SK-N-MC (cell line): ENCODE measurements around the gene RUFY4.

Experiments used
- EZH2 ChIP-seq: fragments of 200-600 bp; sonication (generic); IDR thresholded peaks from one replicate; pipeline ENCODE4 v1.6.1; 2017; ENCODE audit warnings: antibody characterized with exemption
- POLR2AphosphoS5 ChIP-seq: IDR thresholded peaks from 2 replicates; pipeline ENCODE4 v1.6.1; 2012; ENCODE audit warnings: mild to moderate bottlenecking, low read depth, low read length, borderline replicate concordance

DNA sequence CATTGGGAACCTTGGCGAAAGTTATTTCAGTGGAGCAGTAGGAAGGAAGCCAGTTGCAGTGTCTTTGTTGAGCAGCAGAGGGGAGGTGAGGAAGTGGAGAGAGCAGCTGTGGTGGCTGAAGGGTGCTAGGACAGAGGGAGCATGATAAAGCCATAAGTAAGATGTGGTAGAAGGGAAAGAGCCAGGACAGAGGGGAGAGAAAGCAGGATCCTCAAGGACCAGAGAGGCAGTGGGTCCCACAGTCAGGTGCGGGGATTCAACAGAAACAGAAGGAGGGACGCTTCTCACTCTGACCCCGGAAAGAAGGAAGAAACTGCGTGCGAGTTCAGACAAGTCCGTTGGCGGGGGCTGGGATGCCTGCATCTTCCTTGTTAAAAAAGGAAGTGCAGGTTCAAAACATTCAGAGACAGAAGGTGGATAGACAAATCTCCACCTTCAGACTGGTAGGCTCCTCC is 56.6 kb downstream of the RUFY4 start, which contains the start of gene CXCR2:
- TF ChIP-seq POLR2AphosphoS5 (no peak), EZH2 (no peak)
